ENCODE data around the gene TMEM138.
"Not testable (repeated sequence)": the region's sequence is repeated elsewhere in the genome, so short reads cannot be mapped to it uniquely, and the experiment has no call there.

The TMEM138 gene

DNA sequence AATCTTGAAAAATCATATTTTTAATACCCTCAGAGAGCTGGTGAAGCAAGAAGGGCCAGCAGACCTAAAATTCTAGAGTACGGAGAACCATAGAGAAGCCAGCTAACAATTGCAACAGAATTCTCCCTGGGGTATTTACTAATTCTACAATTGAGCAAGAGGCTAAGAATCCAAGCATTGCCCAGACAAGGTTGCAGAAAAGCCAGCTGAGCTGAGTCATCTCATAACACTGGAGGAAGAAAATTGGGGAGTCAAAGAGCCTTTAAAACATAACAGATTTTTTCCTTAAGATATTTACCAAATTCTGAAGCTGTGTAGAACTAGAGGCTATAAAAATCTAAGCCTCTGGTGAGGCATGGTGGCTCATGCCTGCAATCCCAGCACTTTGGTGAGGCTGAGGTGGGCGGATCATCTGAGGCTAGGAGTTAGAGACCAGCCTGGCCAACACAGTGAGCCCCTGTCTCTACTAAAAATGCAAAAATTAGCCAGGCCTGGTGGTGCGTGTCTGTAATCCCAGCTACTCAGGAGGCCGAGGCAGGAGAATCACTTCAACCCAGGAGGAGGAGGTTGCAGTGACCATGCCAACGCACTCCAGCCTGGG, 16.6 kb downstream of the TMEM138 start:
- H3K4me3 ChIP-seq (ENCODE audit: low read depth, low read length): no peak overlapping the region
- TF ChIP-seq, protein P1, sequence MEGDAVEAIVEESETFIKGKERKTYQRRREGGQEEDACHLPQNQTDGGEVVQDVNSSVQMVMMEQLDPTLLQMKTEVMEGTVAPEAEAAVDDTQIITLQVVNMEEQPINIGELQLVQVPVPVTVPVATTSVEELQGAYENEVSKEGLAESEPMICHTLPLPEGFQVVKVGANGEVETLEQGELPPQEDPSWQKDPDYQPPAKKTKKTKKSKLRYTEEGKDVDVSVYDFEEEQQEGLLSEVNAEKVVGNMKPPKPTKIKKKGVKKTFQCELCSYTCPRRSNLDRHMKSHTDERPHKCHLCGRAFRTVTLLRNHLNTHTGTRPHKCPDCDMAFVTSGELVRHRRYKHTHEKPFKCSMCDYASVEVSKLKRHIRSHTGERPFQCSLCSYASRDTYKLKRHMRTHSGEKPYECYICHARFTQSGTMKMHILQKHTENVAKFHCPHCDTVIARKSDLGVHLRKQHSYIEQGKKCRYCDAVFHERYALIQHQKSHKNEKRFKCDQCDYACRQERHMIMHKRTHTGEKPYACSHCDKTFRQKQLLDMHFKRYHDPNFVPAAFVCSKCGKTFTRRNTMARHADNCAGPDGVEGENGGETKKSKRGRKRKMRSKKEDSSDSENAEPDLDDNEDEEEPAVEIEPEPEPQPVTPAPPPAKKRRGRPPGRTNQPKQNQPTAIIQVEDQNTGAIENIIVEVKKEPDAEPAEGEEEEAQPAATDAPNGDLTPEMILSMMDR (IDR thresholded peaks at IDR 0.05; ENCODE audit: low read depth, low read length): no peak

DNA sequence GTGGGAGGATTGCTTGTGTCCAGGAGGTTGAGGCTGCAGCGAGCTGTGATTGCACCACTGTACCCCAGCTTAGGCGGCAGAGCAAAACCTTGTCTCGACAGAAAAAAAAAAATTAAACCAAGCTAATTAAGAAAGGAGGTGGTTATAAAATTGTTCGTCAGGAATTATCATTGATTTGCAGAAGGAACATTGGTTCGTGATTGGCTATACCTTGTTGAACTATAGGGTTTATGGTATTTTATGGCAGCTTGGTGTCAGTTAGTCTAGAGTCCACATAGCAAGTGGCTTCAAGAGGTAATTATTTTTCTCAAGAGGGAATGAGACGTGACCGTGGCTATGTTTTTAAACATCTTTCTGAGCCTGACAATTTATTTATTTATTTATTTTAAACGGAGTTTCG, 18.7 kb downstream of the TMEM138 start:
- TF ChIP-seq, protein P1 (IDR thresholded peaks at IDR 0.05; ENCODE audit: low read depth, low read length): no peak
- H3K4me3 ChIP-seq (ENCODE audit: low read depth, low read length): no peak overlapping the region

DNA sequence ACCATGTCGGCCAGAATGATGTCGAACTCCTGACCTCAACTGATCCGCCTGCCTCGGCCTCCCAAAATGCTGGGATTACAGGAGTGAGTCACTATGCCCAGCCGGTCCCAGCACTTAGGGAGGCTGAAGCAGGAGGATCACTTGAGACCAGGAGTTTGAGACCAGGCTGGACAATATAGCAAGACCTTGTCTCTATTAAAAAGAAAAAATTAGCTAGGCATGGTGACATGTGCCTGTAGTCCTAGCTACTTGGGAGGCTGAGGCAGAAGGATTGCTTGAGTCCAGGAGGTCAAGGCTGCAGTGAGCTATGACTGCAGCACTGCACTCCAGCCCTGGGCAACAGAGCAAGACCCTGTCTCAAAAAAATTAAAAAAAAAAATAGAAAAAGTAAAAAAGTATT, 21.7 kb downstream of the TMEM138 start:
- not testable (repeated sequence) for H3K4me3 ChIP-seq (ENCODE audit: low read depth, low read length)

DNA sequence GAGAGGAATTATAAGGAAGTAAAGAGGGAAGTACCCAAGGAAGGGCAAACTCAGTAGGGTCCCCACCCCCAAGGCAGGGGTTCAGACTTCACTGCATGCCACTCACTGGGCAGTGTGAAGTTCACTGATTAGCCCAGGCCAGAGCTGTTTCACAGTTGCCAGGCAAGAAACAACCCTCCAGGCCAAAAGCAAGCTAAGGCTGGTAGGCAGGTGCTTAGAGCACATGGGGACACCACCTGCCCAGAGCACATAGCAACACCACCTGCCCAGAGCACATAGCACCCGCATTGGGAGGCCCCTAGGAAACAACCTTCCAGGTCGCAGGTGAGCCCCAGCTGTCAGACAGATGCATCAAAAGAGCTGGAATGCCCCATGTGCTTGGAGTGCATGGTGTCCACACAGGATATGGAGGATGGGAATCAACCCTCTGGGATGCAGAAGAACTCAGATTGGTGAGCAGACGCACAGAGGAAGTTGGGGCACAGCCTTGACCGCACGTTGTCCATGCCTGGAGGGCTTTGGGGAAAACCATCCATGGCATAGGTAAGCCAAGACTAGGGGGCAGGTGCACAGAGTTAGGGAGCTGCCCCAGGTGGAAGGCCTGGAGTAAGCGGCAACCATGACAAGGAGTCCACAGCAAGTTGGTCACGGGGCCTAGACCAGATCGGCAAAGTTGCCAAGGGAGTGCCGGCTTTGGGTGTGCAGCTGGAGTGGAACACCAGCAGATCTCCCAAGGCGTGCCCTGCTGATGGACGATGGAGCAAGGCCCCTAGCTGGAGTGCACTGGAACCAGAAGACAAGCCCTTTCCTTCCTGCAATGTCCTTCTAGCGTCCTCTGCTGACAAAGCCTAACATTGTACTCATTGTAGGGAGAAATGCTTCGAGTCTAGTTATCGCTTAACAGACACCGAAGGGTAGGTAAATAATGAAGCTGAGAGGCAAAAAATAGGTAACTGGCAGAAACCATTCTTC, 22.4 kb downstream of the TMEM138 start:
- TF ChIP-seq, protein P1 (IDR thresholded peaks at IDR 0.05; ENCODE audit: low read depth, low read length): no peak
- H3K4me3 ChIP-seq (ENCODE audit: low read depth, low read length): no peak overlapping the region

GRCh38 chr11:61390161-61390560, 28.0 kb downstream of the TMEM138 start:
- TF ChIP-seq, protein P1 (IDR thresholded peaks at IDR 0.05; ENCODE audit: low read depth, low read length): no peak
- no peak overlapping the region for H3K4me3 ChIP-seq (ENCODE audit: low read depth, low read length)

DNA sequence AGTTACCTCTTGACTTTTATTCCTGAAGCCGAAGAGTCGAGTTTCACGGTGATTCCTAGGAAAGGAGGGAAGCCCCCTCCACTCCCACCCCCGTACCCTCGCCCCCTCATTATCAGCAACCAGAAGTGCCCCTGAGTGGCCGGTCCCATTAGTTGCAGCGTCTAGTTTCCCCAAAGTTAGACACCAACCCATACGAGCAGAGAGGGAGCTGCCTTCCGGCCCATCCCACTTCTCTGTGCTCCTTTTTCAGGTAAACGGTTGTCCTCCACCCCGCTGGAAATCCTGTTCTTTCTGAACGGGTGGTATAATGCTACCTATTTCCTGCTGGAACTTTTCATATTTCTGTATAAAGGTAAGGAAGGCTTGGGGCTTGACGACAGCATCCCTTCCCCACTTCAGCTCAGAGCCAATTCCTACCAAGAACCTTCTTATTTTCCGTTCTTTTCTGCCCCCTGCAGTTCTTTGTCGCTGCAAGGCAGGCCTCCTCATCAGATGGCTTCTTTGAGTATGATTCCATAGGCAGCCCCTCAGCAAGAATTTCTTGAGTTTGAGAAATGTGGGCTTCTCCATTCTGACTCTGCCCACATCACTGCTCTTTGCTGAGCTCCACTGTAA, 30.9 kb downstream of the TMEM138 start:
- peak overlapping the region; percentile 72 for H3K4me3 ChIP-seq (ENCODE audit: low read depth, low read length)
- TF ChIP-seq, protein P1 (IDR thresholded peaks at IDR 0.05; ENCODE audit: low read depth, low read length): no peak

DNA sequence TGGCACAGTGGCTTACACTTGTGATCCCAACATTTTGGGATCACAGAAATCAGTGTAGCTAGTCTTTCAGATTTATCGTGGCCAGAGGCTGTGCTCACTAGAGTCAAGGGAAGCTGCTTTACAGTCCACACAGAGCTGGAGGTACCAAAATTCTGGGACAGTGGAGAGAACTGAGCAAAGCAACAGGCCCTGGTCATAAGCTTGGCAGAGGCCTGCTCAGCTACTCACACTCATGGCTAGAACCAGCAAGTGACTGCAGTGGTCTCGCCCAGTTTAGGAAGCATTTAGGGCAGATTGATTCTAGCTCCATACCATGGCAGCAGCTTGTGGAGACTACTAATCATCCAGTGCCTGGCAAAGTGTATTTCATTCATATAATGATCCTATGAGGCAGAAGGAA, 39.0 kb downstream of the TMEM138 start:
- H3K4me3 ChIP-seq (ENCODE audit: low read depth, low read length): no peak overlapping the region
- TF ChIP-seq, protein P1 (IDR thresholded peaks at IDR 0.05; ENCODE audit: low read depth, low read length): no peak
